Stimulated activated CD4-positive, alpha-beta T cell treated with anti-CD3 and anti-CD28 coated beads, TNF-alpha, amount 100 ng/mL, for 48 hours (primary cell): ENCODE measurements around the gene MRS2.
A peak's percentile ranks its signal among the peaks of the same experiment; 100 is the strongest.

Source experiments
- DNase-seq, 3 donors: peaks; one replicate each; pipeline ENCODE4 v3.0.0-alpha.2; 2020; ENCODE audit warnings: low read depth in 3 of 3

Gene MRS2

GRCh38 chr6:24431045-24431451, 28.3 kb downstream of the MRS2 start:
- DNase-seq, result peak in 2 of 3 donors; percentile 11 to 19

GRCh38 chr6:24432611-24433010, 29.9 kb downstream of the MRS2 start:
- no peak for DNase-seq

GRCh38 chr6:24436979-24437378, 34.2 kb downstream of the MRS2 start:
- no peak for DNase-seq

DNA sequence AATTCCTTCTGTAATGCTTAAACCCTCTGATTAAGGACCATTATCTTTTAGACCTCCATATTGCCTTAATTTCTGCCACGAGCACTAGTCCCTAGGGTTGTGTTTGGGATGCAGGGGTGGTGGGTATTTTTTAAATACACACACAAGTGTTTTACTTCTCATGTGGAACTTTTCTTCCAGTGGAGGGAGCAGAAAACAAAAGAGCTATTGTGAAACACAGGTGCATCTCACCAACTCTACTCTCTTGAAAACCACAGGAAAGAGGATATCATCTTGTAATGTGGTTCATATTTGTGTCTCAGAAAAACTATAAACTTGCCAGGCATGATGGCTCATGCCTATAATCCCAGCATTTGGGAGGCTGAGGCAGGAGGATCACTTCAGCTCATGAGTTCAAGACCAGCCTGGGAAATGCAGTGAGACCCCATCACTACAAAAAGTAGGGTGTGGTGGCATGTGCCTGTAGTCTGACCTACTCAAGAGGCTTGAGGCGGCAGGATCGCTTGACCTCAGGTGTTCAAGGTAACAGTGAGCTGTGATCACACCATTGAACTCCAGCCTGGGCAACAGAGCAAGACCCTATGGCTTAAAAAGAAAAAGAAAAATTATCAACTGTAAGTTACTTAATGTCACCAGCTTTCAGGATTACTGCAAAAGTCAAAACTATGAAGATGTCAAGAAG, 37.3 kb downstream of the MRS2 start:
- no peak for DNase-seq

GRCh38 chr6:24440897-24441598, 38.3 kb downstream of the MRS2 start:
- DNase-seq, result no peak

GRCh38 chr6:24441599-24441904, 38.8 kb downstream of the MRS2 start:
- DNase-seq, result no peak

DNA sequence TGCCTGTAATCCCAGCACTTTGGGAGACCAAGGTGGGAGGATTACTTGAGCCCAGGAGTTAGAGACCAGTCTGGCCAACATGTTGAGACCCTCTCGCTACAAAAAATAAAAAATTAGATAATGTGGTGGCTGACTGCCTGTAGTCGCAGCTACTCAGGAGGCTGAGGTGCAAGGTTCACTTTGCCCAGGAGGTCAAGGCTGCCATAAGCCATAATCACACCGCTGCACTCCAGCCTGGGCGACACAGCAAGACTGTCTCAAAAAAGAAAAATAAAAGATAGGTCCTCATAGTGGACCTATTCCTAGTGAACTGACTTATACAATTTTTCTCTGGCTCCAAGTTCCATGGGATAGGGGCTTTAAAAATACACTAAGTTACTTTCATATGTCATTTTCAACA, 41.9 kb downstream of the MRS2 start:
- DNase-seq, result no peak

DNA sequence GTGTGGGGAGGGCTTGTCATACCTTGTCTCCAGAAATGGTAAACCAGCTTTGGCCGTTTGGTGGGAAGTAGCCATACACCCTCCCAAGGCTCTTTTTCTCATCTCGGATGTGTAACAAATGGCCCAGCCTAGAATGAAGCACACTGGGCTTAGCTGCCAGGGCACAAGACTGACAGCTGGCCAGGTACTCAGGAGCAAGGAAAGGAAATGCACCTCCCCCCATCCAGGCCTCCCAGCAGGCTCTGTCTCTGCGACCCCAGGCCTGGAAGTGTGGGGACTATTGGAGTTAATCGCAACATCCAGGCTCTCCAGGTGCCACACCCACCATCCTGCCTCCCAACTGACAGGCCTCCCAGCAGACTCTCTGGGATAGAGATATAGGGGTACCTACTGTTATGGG, 43.0 kb downstream of the MRS2 start:
- DNase-seq, result no peak

GRCh38 chr6:24446670-24447069, 43.9 kb downstream of the MRS2 start:
- no peak for DNase-seq

DNA sequence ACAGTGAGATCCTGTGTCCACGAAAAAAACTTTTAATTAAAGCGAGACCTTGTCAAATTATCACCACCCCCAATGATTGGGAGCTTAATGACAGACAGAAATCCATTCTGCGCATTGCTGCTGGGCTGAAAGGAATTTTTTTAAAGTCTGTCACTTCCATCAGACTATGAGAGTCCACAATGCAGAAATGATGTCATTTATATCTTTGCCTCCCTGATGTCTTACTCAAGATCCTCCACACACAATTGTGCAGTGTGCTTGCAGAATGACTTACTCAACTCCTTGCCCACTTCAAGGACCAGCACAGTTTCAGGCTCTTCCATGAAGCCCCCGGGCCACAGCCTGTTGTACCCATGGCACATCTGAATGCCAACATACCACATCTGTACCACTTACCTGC, 45.7 kb downstream of the MRS2 start:
- DNase-seq, result no peak

GRCh38 chr6:24448828-24449525, 46.2 kb downstream of the MRS2 start:
- no peak for DNase-seq

- DNase-seq, result no peak
Observed at GRCh38 chr6:24451581-24452388, 49.0 kb downstream of the MRS2 start.

- no peak for DNase-seq
Observed at GRCh38 chr6:24453921-24454320, 51.2 kb downstream of the MRS2 start.

DNA sequence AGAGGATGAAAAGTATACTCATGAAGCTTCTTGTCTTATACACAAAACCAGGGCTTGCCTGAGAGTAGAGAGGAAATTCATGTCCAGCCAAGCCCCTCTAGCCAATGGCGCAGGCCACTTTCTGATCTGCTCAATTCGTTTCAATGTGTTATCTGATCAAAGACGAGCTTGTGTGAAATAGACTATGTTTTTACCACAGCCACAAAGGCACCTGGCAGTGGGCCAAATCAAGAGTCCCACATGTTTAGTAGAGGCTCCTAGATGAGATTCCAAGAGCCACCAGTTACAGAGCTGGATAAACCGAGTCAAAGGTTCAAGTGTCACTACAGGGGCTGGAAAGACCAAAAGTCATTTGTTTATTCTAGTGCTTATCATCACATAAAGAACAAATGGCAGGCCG, 51.7 kb downstream of the MRS2 start:
- no peak for DNase-seq

GRCh38 chr6:24455061-24455460, 52.3 kb downstream of the MRS2 start:
- no peak for DNase-seq

GRCh38 chr6:24458134-24458533, 55.4 kb downstream of the MRS2 start:
- no peak for DNase-seq

- no peak for DNase-seq
Observed at GRCh38 chr6:24458941-24459340, 56.2 kb downstream of the MRS2 start.

GRCh38 chr6:24460966-24461365, 58.2 kb downstream of the MRS2 start:
- DNase-seq, result no peak

DNA sequence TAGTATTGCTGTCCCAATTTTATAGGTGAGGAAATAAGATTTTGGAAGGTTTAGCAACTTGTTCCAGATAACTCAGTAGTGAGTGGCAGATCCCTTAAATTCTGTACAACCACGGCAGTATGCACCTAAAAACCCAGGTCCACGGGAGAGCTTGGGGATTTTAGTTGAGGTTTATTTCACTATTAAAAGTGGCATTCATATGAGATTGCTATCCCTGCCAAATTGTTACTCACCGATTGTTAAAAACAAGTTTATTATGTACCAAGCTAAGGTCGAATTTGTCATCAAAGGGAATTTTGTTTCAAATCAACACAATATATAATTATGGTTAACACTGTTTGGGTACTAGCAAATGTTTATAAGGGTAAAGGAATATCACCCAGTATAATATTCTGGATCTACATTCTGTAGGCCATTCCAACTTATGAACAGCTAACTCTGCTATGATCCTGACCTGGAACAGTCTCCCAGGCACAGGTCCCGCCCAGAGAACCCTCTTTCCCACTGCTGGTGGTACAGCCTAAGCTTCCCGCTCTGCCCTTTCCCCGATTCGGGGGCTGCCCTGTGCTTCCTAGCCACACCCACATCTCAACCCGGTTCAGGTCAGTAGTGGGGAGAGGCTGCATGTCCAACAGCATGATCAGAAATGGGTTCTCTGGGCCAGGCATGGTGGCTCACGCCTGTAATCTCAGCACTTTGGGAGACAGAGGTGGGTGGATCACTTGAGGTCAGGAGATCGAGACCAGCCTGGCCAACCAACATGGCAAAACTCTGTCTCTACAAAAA, 61.7 kb downstream of the MRS2 start:
- DNase-seq, result no peak

DNA sequence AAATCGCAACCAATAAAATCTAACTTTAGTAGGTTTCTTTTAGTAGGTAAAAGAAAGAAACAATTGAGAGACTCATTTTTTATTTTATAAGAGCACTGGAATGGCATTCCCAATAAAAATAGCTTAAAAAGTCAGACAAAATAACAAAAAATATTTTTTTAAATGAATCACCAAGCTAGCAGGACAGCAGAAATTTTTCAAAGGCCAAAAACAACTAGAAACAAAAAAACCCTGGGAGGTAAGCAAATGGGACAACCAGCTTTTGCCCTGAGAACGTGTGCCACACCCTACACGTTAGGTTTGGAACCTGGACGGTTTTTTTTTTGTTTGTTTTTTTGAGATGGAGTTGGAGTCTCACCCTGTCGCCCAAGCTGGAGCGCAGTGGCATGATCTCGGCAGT, 67.1 kb downstream of the MRS2 start:
- no peak for DNase-seq

DNA sequence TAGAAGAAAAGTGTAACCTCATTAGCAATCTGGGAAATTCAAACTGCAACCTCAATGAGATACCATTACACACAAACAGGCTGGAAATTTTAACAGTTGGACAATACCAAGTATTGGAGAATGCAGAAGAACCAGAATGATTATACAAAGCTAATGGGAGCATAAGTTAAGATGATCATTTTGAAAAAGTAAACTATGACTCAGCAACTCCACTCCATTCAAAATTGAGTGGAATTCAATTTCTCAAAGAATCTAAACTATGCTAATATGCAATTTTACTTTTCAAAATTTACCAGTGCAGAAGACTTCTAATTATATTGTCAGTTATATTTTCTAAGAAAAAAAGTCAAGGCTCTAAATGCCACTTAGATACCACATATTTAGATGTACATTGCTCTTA, 69.4 kb downstream of the MRS2 start:
- no peak for DNase-seq
